T47D (cell line): ENCODE results near the gene ULBP2.
"Not testable (repeated sequence)": the region's sequence is repeated elsewhere in the genome, so short reads cannot be mapped to it uniquely, and the experiment has no call there.

Source experiments
- DNase-seq, 2 experiments: peaks; one replicate each; pipeline versions ENCODE4 v3.0.0 to v3.0.0-alpha.2; 2011 to 2012; ENCODE audit warnings: low read depth in 1 of 2, low spot score in 1 of 2
- JUND ChIP-seq: IDR thresholded peaks from 2 replicates; pipeline ENCODE4 v1.6.1; 2012; ENCODE audit warnings: low read depth
- in situ Hi-C: cut with HindIII; loops from 2 replicates; pipeline ENCODE4 v1.10.0; 2016; ENCODE audit warnings: low sequenced_read_pairs, low pct_unique_long_range_greater_than_20kb

Gene ULBP2

GRCh38 chr6:149954984-149955653 is 13.3 kb downstream of the ULBP2 start:
- in situ Hi-C loops, DNase-seq: not testable (repeated sequence)

- in situ Hi-C loops, DNase-seq: not testable (repeated sequence)
These were observed 14.0 kb downstream of the ULBP2 start for GRCh38 chr6:149955654-149956317.

GRCh38 chr6:149958124-149958523 is 16.3 kb downstream of the ULBP2 start:
- in situ Hi-C loops, DNase-seq: not testable (repeated sequence)

GRCh38 chr6:149959806-149960205 is 18.0 kb downstream of the ULBP2 start:
- DNase-seq, in situ Hi-C loops: not testable (repeated sequence)

- in situ Hi-C loops: no loop called here
- no peak for TF ChIP-seq JUND
- no peak for DNase-seq
These were observed 18.7 kb downstream of the ULBP2 start for GRCh38 chr6:149960488-149960887.

- TF ChIP-seq JUND: no peak
- DNase-seq: peak in 1 of 2 experiments; percentile 33
- in situ Hi-C loops: no loop called here
These were observed 20.1 kb downstream of the ULBP2 start for GRCh38 chr6:149961728-149962425.

- TF ChIP-seq JUND: no peak
- in situ Hi-C loops: no loop called here
- DNase-seq: no peak
These were observed 20.8 kb downstream of the ULBP2 start for GRCh38 chr6:149962461-149963211.

- no peak for TF ChIP-seq JUND
- peak; percentile 60 to 66 for DNase-seq
- in situ Hi-C loops: no loop called here
These were observed 21.3 kb downstream of the ULBP2 start for GRCh38 chr6:149963212-149963461.

- in situ Hi-C loops: no loop called here
- no peak for TF ChIP-seq JUND
- peak; percentile 81 to 92 for DNase-seq
These were observed 21.9 kb downstream of the ULBP2 start, which contains the start of gene ULBP1 for GRCh38 chr6:149963462-149964307. TSS of gene ULBP1 (plus strand) at chr6:149963943. CDS start at chr6:149964050, 107 bp downstream.

- no peak for TF ChIP-seq JUND
- no peak for DNase-seq
- in situ Hi-C loops: no loop called here
These were observed 22.7 kb downstream of the ULBP2 start for GRCh38 chr6:149964308-149965193.
